Immature natural killer cell (primary cell): ENCODE results near the gene ANKS1B. TPM values are rescaled to one million over a fixed set of nuclear protein-coding genes. Genes with fewer than 3 reads are reported as not detected.
"Not testable (repeated sequence)": the region's sequence is repeated elsewhere in the genome, so short reads cannot be mapped to it uniquely, and the experiment has no call there.

Experiments
- DNase-seq, 3 donors: peaks; one replicate each; pipeline ENCODE4 v3.0.0; 2022; ENCODE audit warnings: mixed read lengths in 1 of 3
- H3K27ac Mint-ChIP-seq, 6 donors: one replicate each; pipeline ENCODE4 v1.8.0; 2020; ENCODE audit warnings: mixed read lengths in 6 of 6, mild to moderate bottlenecking in 5 of 6, inconsistent platforms in 4 of 6, moderate library complexity in 3 of 6
- H3K27me3 Mint-ChIP-seq, 3 donors: one replicate each; pipeline ENCODE4 v1.8.0; 2020 to 2021; ENCODE audit warnings: low read depth in 3 of 3, mild to moderate bottlenecking in 3 of 3, mixed read lengths in 3 of 3, moderate library complexity in 3 of 3, inconsistent platforms in 1 of 3
- H3K36me3 Mint-ChIP-seq, 3 donors: one replicate each; pipeline ENCODE4 v1.8.0; 2020; ENCODE audit warnings: mixed read lengths in 3 of 3, inconsistent platforms in 2 of 3, mild to moderate bottlenecking in 2 of 3
- H3K4me1 Mint-ChIP-seq, 2 donors: one replicate each; pipeline ENCODE4 v1.8.0; 2020; ENCODE audit warnings: inconsistent platforms in 2 of 2, mild to moderate bottlenecking in 2 of 2, mixed read lengths in 2 of 2, moderate library complexity in 1 of 2
- H3K4me3 Mint-ChIP-seq, 5 donors: one replicate each; pipeline ENCODE4 v1.8.0; 2020; ENCODE audit warnings: mild to moderate bottlenecking in 5 of 5, mixed read lengths in 5 of 5, inconsistent platforms in 3 of 5, moderate library complexity in 3 of 5
- H3K9me3 Mint-ChIP-seq, 6 donors: one replicate each; pipeline ENCODE4 v1.8.0; 2020; ENCODE audit warnings: mild to moderate bottlenecking in 6 of 6, mixed read lengths in 6 of 6, inconsistent platforms in 4 of 6, moderate library complexity in 3 of 6
- polyA plus RNA-seq, 3 donors: library from polyadenylated mRNA; unstranded; fragments of 300-500 nt; fragmentation: Illumina TruSeq; gene quantifications; one replicate each; pipeline ENCODE4 v1.2.3, GENCODE V29; 2021

ANKS1B gene
- polyA plus RNA-seq, 3 donors from 2014 or later, result not detected

DNA sequence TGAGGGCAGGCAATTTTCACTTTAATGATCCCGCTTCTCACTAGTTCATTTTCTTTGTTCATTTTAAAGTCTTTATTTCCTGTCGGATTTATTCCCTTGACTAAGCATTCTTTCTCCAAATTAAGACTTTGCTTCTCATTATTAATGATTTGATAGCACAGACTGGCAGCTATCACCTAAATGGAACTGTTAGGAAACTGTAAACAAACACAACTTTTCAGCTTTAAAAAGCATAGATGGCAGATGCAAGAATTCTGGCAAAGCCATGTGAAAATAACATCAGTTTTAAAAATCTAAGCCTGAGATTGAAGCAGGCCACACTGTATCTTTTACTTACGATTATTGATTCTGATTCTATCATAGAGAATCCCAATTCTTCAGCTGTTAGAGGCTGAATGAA lies 225.7 kb downstream of the ANKS1B start:
- Mint-ChIP-seq H3K27ac (no peak overlapping the region), H3K4me1 (no peaks in the 10 kb centered on the region), H3K27me3 (no peaks in the 10 kb centered on the region), H3K4me3 (no peak overlapping the region), H3K9me3 (peaks cover 6 to 21% (median 10%) of the 10 kb centered on the region in 6 donors), H3K36me3 (no peaks in the 10 kb centered on the region)
- DNase-seq, result no peak

GRCh38 chr12:99752740-99753139 lies 232.0 kb downstream of the ANKS1B start:
- Mint-ChIP-seq H3K27me3 (no peaks in the 10 kb centered on the region), H3K4me3 (no peak overlapping the region), H3K9me3 (peaks cover 7 to 20% (median 10%) of the 10 kb centered on the region in 6 donors), H3K27ac (no peak overlapping the region), H3K4me1 (no peaks in the 10 kb centered on the region), H3K36me3 (no peaks in the 10 kb centered on the region)
- no peak for DNase-seq

DNA sequence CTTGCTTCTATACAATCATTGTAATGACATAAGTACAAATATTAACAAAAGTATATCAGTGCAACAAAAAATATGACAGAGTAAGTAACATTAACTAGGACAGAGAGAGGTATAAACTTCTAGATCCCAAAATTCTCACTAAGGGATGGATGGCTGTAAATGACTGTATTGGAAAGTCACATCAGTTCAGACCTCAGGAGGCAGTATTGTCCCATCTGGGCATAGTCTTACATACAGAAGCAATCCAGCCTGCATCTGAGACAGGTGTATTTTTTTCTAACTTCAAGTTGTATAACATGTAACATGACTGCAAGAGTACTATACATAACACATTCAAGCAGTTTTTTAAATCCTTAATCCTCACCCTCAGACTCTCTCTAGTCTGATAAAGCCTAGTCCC lies 238.2 kb downstream of the ANKS1B start:
- DNase-seq, result no peak
- H3K9me3 Mint-ChIP-seq, result peaks cover 0 to 13% (median 1%) of the 10 kb centered on the region in 6 donors
- H3K27ac Mint-ChIP-seq, result no peak overlapping the region
- no peak overlapping the region for H3K4me3 Mint-ChIP-seq
- H3K4me1 Mint-ChIP-seq, result no peaks in the 10 kb centered on the region
- H3K27me3 Mint-ChIP-seq, result no peaks in the 10 kb centered on the region
- no peaks in the 10 kb centered on the region for H3K36me3 Mint-ChIP-seq

GRCh38 chr12:99745895-99746294 lies 238.8 kb downstream of the ANKS1B start:
- H3K36me3 Mint-ChIP-seq, result no peaks in the 10 kb centered on the region
- H3K27me3 Mint-ChIP-seq, result no peaks in the 10 kb centered on the region
- H3K4me3 Mint-ChIP-seq, result no peak overlapping the region
- H3K9me3 Mint-ChIP-seq, result peaks cover 0 to 20% (median 1%) of the 10 kb centered on the region in 6 donors
- DNase-seq, result no peak
- no peaks in the 10 kb centered on the region for H3K4me1 Mint-ChIP-seq
- no peak overlapping the region for H3K27ac Mint-ChIP-seq

- Mint-ChIP-seq H3K9me3 (peaks cover 0 to 28% (median 4%) of the 10 kb centered on the region in 6 donors), H3K27me3 (no peaks in the 10 kb centered on the region), H3K36me3 (no peaks in the 10 kb centered on the region), H3K4me3 (no peak overlapping the region), H3K4me1 (no peaks in the 10 kb centered on the region), H3K27ac (no peak overlapping the region)
- no peak for DNase-seq
Observed at GRCh38 chr12:99745121-99745520, 239.6 kb downstream of the ANKS1B start.

- H3K27me3 Mint-ChIP-seq, result peaks cover 0 to 3% (median 3%) of the 10 kb centered on the region in 3 donors
- H3K36me3 Mint-ChIP-seq, result no peaks in the 10 kb centered on the region
- no peaks in the 10 kb centered on the region for H3K4me1 Mint-ChIP-seq
- DNase-seq, result no peak
- peaks cover 8 to 48% (median 18%) of the 10 kb centered on the region in 6 donors for H3K9me3 Mint-ChIP-seq
- no peak overlapping the region for H3K4me3 Mint-ChIP-seq
- H3K27ac Mint-ChIP-seq, result no peak overlapping the region
Observed at GRCh38 chr12:99736760-99737269, 247.9 kb downstream of the ANKS1B start.

- Mint-ChIP-seq H3K4me3 (no peak overlapping the region), H3K9me3 (peaks cover 5 to 44% (median 15%) of the 10 kb centered on the region in 6 donors), H3K4me1 (no peaks in the 10 kb centered on the region), H3K27me3 (peaks cover 0 to 3% (median 0%) of the 10 kb centered on the region in 3 donors), H3K27ac (peak overlapping the region in 1 of 6 donors; percentile 41), H3K36me3 (no peaks in the 10 kb centered on the region)
- DNase-seq, result no peak
Observed at GRCh38 chr12:99732131-99732530, 252.6 kb downstream of the ANKS1B start.

DNA sequence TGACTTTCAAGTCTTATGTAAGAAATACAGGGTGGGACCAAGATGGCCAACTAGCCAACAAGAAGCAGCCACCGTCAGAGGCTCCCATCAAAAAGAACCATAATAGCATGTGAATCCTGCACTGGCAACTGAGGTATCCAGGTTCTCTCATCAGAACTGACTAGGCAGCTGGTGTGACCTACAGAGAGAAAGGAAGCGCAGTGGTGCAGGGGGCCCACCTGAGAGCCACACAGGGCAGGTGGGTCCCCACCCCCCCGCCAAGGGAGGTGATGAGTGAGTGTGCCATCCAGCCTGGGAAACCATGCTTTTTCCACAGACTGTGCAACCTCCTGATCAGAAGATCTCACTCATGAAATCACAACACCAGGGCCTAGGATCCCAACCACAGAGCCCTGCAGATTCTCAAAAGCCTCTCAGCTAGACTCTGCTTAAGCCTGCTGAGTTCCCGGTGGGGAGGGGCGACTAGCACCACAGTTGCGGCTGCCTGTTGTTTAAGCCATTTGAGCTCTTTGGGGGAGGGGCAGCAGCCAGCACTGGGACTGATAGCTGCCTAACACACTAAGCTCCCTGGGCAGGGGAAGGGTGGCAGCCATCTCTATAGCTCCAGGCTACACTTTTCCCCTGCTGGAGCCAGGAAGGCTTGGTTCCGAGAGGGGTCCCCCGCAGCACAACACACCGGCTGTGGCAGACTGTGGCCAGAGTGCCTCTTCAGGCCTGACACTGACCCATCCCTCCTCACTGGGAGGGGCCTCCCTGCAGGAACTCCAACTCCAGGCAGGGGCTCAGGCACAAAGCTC lies 261.8 kb downstream of the ANKS1B start:
- Mint-ChIP-seq H3K4me3 (no peak overlapping the region), H3K9me3 (peaks cover 0 to 34% (median 12%) of the 10 kb centered on the region in 6 donors), H3K27ac (no peak overlapping the region), H3K4me1 (no peaks in the 10 kb centered on the region), H3K27me3 (peaks cover 0 to 2% (median 0%) of the 10 kb centered on the region in 3 donors), H3K36me3 (no peaks in the 10 kb centered on the region)
- DNase-seq, result no peak

- Mint-ChIP-seq H3K4me1 (no peaks in the 10 kb centered on the region), H3K9me3 (peaks cover 3 to 24% (median 11%) of the 10 kb centered on the region in 6 donors)
Observed at GRCh38 chr12:99721715-99722275, 262.9 kb downstream of the ANKS1B start.

GRCh38 chr12:99720083-99720465 lies 264.7 kb downstream of the ANKS1B start:
- H3K36me3 Mint-ChIP-seq, H3K4me3 Mint-ChIP-seq, H3K4me1 Mint-ChIP-seq, H3K27me3 Mint-ChIP-seq, H3K27ac Mint-ChIP-seq, DNase-seq: not testable (repeated sequence)
- H3K9me3 Mint-ChIP-seq, result peaks cover 9 to 21% (median 15%) of the 10 kb centered on the region in 6 donors

More at GRCh38 chr12:99721715-99722275, 262.9 kb downstream of the ANKS1B start:
- H3K4me3 Mint-ChIP-seq, result no peak overlapping the region
- no peaks in the 10 kb centered on the region for H3K36me3 Mint-ChIP-seq
- DNase-seq, result no peak
- H3K27ac Mint-ChIP-seq, result no peak overlapping the region
- H3K27me3 Mint-ChIP-seq, result peaks cover 0 to 2% (median 0%) of the 10 kb centered on the region in 3 donors

DNA sequence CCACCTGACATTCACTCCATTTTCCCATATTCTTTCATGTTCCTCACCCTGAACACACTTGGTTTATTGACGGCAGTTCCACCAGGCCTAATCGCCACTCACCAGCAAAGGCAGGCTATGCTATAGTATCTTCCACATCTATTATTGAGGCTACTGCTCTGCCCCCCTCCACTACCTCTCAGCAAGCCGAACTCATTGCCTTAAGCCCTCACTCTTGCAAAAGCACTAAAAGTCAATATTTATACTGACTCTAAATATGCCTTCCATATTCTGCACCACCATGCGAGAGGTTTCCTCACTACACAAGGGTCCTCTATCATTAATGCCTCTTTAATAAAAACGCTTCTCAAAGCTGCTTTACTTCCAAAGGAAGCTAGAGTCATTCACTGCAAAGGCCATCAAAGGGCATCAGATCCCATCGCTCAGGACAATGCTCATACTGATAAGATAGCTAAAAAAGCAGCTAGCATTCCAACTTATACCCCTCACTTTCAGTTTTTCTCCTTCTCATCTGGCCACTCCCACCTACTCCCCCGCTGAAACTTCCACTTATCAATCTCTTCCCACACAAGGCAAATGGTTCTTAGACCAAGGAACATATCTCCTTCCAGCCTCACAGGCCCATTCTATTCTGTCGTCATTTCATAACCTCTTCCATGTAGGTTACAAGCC lies 265.2 kb downstream of the ANKS1B start:
- H3K27me3 Mint-ChIP-seq, result not testable (repeated sequence)

DNA sequence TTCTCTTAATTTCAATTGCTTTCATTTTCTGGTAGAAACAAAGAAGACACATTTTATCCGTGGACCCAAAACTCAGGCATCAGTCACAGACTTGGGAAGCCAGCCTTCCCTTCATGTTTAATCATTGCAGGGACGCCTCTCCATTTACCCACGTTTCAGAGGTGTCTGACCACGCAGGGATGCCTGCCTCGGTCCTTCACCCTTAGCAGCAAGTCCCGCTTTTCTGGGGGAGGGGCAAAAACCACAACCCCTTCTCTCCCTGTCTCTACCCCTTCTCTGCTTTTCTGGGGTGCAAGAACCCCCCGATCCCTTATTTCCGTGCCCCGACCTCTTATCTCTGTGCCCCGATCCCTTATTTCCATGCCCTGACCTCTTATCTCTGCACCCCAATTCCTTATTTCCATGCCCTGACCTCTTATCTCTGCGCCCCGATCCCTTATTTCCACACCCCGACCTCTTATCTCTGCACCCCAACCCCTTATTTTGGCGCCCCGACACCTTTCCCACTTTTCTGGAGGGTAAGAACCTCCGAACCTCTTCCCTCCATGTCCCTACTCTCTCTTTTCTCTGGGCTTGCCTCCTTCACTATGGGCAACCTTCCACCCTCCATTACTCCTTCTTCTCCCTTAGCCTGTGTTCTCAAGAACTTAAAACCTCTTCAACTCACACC lies 268.8 kb downstream of the ANKS1B start:
- not testable (repeated sequence) for H3K27ac Mint-ChIP-seq, H3K4me1 Mint-ChIP-seq, H3K36me3 Mint-ChIP-seq, H3K27me3 Mint-ChIP-seq, DNase-seq, H3K4me3 Mint-ChIP-seq
- H3K9me3 Mint-ChIP-seq, result peaks cover 10 to 25% (median 12%) of the 10 kb centered on the region in 6 donors

More for the DNA sequence above, 265.2 kb downstream of the ANKS1B start:
- not testable (repeated sequence) for H3K27ac Mint-ChIP-seq, DNase-seq, H3K36me3 Mint-ChIP-seq, H3K4me3 Mint-ChIP-seq, H3K4me1 Mint-ChIP-seq
- peaks cover 6 to 22% (median 14%) of the 10 kb centered on the region in 6 donors for H3K9me3 Mint-ChIP-seq

DNA sequence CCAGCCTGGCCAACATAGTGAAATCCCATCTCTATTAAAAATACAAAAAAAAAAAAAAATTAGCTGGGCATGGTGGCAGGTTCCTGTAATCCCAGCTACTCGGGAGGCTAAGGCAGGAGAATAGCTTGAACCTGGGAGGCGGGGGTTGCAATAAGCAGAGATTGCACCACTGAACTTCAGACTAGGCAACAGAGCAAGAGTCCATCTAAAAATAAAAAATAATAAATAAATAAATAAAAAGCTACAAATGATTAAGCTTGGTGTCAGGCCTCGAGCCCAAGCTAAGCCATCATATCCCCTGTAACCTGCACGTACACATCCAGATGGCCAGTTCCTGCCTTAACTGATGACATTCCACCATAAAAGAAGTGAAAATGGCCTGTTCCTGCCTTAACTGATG lies 269.8 kb downstream of the ANKS1B start:
- peaks cover 12 to 29% (median 14%) of the 10 kb centered on the region in 6 donors for H3K9me3 Mint-ChIP-seq
- H3K27ac Mint-ChIP-seq, H3K4me3 Mint-ChIP-seq, H3K27me3 Mint-ChIP-seq, DNase-seq, H3K36me3 Mint-ChIP-seq, H3K4me1 Mint-ChIP-seq: not testable (repeated sequence)
